Spleen (tissue), 11 donors: ENCODE results near the gene PGRMC2. TPM values are rescaled to one million over a fixed set of nuclear protein-coding genes. Genes with fewer than 3 reads are reported as not detected.
"Not testable (repeated sequence)": the region's sequence is repeated elsewhere in the genome, so short reads cannot be mapped to it uniquely, and the experiment has no call there.

Experiments
- DNase-seq: peaks from one replicate; pipeline ENCODE4 v3.0.0-alpha.2; 2020
- H3K27ac ChIP-seq, 8 donors: fragments of 200-600 bp; sonication (generic) in 7 of 8; 1 replicate in 4 of 8; 2 replicates in 4 of 8; pipeline versions ENCODE4 v1.5.0 to v1.8.0; 2016 to 2021; ENCODE audit warnings: inconsistent platforms in 4 of 8, mild to moderate bottlenecking in 4 of 8, moderate library complexity in 1 of 8
- H3K27me3 ChIP-seq, 7 donors: fragments of 200-600 bp; sonication (generic) in 6 of 7; replicated peaks in 1 of 7; 1 replicate in 4 of 7; 2 replicates in 3 of 7; pipeline versions ENCODE4 v1.5.0 to v1.8.0; 2016 to 2021; ENCODE audit warnings: inconsistent platforms in 3 of 7, mild to moderate bottlenecking in 1 of 7
- H3K36me3 ChIP-seq, 6 donors: fragments of 200-600 bp; sonication (generic) in 5 of 6; 1 replicate in 4 of 6; 2 replicates in 2 of 6; pipeline versions ENCODE4 v1.5.0 to v1.8.0; 2016 to 2021; ENCODE audit warnings: inconsistent platforms in 2 of 6
- H3K4me1 ChIP-seq, 6 donors: fragments of 200-600 bp; sonication (generic) in 5 of 6; 1 replicate in 3 of 6; 2 replicates in 3 of 6; pipeline versions ENCODE4 v1.5.0 to v1.8.0; 2016 to 2021; ENCODE audit warnings: inconsistent platforms in 3 of 6
- H3K4me3 ChIP-seq, 8 donors: fragments of 200-600 bp; sonication (generic) in 7 of 8; 1 replicate in 4 of 8; 2 replicates in 4 of 8; pipeline versions ENCODE4 v1.5.0 to v1.8.0; 2016 to 2021; ENCODE audit warnings: inconsistent platforms in 4 of 8, mild to moderate bottlenecking in 4 of 8, moderate library complexity in 2 of 8
- H3K9me3 ChIP-seq, 8 donors: fragments of 200-600 bp; sonication (generic) in 7 of 8; 1 replicate in 4 of 8; 2 replicates in 4 of 8; pipeline versions ENCODE4 v1.5.0 to v1.8.0; 2016 to 2021; ENCODE audit warnings: inconsistent platforms in 4 of 8
- POLR2A ChIP-seq, 3 donors: fragments of 450-650 bp; IDR thresholded peaks; one replicate each; pipeline ENCODE4 v1.5.1; 2017; ENCODE audit warnings: antibody characterized with exemption in 3 of 3, mild to moderate bottlenecking in 1 of 3
- POLR2AphosphoS5 ChIP-seq, 3 donors: sonication (generic); formaldehyde crosslinking; IDR thresholded peaks; one replicate each; pipeline ENCODE4 v1.5.1; 2017; ENCODE audit warnings: antibody characterized with exemption in 3 of 3
- WGBS, 5 donors: extraction: QIAGEN DNeasy Blood & Tissue Kit in 3 of 5; methylation state at CpG; one replicate each; pipeline versions ENCODE4 v1.1.5 to v1.1.7; 2013 to 2018; 5-methylcytosine and 5-hydroxymethylcytosine counted together
- intact Hi-C: fragments of 100-400 bp; cut with DNase I; formaldehyde crosslinking; loops from one replicate; pipeline ENCODE4 v1.15.0; 2023; ENCODE audit warnings: low total_unique reads
- polyA plus RNA-seq, 3 donors: library from polyadenylated mRNA; stranded (reverse); fragments of 200-250 nt; gene quantifications; one replicate each; pipeline ENCODE4 v1.2.1, GENCODE V29; 2013
- total RNA-seq, 7 donors: library from RNA; depleted of rRNA in 3 of 7; stranded (reverse); fragments of >200 nt in 3 of 7; fragmentation: NEBNext Ultra II Directional in 4 of 7; extraction: Animal tissue kit (Norgen Biotek cat#: 25700) in 4 of 7; gene quantifications; one replicate each; pipeline versions ENCODE4 v1.1.0 to v1.2.1, GENCODE V29; 2016 to 2021
- TF ChIP-seq, protein P1 (sequence below), 11 experiments: fragments of 200-600 bp in 7 of 11; fragments of 450-650 bp in 4 of 11; sonication (generic) in 4 of 11; IDR thresholded peaks in 8 of 11; conservative IDR thresholded peaks in 3 of 11; 1 replicate in 7 of 11; 2 replicates in 4 of 11; pipeline versions ENCODE4 v1.4.0 to v1.8.0; 2016 to 2021; ENCODE audit warnings: antibody characterized with exemption in 11 of 11, inconsistent platforms in 4 of 11, mild to moderate bottlenecking in 1 of 11
- donor health status: healthy with polysubstance abuse.
- donor health status: DM: no; HTN: no; CAD: no; lungs with moderate emphysema.
- donor health status: DM: no; HTN: no; CAD: no.
- donor health status: Bipolar disorder and iron deficiency.
- donor health status: healthy.
- donor health status: DM: no; HTN: no; CAD: no.
- donor health status: DM: yes; HTN: yes; CAD: no.

PGRMC2 gene
- total and polyA plus RNA-seq, 10 donors = 13.8 to 46.8 (median 29.8) TPM

GRCh38 chr4:128256539-128256938 is 31.1 kb downstream of the PGRMC2 start:
- Histone ChIP-seq H3K36me3 (no peaks in the 10 kb centered on the region), H3K4me1 (no peaks in the 10 kb centered on the region), H3K27ac (no peak overlapping the region), H3K9me3 (peaks cover 0 to 5% (median 0%) of the 10 kb centered on the region in 8 donors), H3K27me3 (peaks cover 0 to 9% (median 0%) of the 10 kb centered on the region in 7 donors), H3K4me3 (no peak overlapping the region)
- intact Hi-C loops = no loop called here
- 43 to 67% (median 46%) methylated on average over 1 of the region's 1 CpG for WGBS, 5 donors
- TF ChIP-seq, protein P1, sequence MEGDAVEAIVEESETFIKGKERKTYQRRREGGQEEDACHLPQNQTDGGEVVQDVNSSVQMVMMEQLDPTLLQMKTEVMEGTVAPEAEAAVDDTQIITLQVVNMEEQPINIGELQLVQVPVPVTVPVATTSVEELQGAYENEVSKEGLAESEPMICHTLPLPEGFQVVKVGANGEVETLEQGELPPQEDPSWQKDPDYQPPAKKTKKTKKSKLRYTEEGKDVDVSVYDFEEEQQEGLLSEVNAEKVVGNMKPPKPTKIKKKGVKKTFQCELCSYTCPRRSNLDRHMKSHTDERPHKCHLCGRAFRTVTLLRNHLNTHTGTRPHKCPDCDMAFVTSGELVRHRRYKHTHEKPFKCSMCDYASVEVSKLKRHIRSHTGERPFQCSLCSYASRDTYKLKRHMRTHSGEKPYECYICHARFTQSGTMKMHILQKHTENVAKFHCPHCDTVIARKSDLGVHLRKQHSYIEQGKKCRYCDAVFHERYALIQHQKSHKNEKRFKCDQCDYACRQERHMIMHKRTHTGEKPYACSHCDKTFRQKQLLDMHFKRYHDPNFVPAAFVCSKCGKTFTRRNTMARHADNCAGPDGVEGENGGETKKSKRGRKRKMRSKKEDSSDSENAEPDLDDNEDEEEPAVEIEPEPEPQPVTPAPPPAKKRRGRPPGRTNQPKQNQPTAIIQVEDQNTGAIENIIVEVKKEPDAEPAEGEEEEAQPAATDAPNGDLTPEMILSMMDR (IDR thresholded peaks at IDR 0.05 in 8 of 11, conservative IDR thresholded peaks at IDR 0.05 in 3 of 11) = no peak
- TF ChIP-seq POLR2AphosphoS5 (IDR thresholded peaks at IDR 0.05) (no peak), POLR2A (IDR thresholded peaks at IDR 0.05) (no peak)
- no peak for DNase-seq

DNA sequence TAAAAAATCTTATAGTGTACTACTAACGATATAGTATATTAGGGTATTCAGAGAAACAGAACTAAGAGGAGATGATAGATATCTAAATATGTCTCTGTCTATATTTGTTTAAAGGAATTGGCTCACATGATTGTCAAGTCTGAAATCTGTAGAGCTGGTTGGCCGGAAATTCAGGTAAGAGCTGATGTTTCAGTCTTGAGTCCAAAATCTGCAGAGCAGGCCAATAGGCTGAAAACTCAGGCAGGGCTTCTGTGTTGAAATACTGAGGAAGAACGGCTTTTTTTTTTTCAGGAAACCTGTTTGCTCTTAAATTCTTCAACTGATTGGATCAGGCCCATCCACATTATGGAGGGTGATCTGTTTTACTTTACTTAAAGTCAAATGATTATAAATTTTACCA is 31.7 kb downstream of the PGRMC2 start:
- DNase-seq = no peak
- Histone ChIP-seq H3K4me1 (no peaks in the 10 kb centered on the region), H3K27me3 (peaks cover 0 to 9% (median 0%) of the 10 kb centered on the region in 7 donors), H3K9me3 (peaks cover 0 to 5% (median under 1%) of the 10 kb centered on the region in 8 donors), H3K36me3 (no peaks in the 10 kb centered on the region), H3K27ac (no peak overlapping the region), H3K4me3 (no peak overlapping the region)
- intact Hi-C loops = no loop called here
- 87 to 93% (median 88%) methylated on average over 3 of the region's 3 CpGs for WGBS, 5 donors
- no peak for TF ChIP-seq POLR2A (IDR thresholded peaks at IDR 0.05)

DNA sequence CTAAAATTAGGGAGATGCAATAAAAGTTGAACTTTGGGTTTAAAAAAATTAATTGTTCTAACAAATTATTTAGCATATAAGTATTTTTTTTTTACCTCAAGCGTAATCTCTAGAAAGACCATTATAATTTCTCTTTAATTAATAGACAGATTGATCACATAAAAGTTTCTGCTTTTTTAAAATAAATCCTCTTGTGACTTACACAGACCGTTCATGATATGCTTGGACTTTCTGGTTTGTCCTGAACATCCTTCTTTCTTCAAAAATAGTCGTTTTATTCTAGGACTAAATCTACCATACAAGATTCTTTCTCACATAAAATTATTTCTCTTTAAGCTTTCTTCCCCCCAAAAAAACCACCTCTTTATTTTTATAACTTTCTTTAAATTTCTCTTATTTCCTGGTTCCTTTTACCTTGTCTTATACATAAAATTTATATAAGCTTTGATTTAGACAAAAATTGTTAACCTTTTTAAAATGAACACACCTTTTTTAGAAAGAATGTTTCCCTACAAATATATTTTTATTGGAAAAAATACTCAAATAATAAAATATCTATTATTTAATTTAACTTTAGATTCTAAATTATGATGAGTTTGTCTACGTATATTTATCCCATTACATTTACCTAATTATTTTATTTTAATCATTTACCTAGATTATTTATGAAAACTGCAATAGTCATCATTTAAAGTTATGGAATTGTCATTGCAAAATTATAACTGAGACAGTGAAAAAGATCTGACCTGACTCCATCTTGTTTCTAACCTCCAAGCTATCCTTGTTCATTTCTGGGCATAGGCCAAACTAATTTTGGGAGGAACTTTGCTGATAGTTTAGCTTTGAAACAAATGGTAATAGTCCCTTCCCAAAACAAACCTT is 37.6 kb downstream of the PGRMC2 start:
- intact Hi-C loops = no loop called here
- no peaks in the 10 kb centered on the region for H3K4me1 ChIP-seq
- no peaks in the 10 kb centered on the region for H3K36me3 ChIP-seq
- H3K4me3 ChIP-seq = no peak overlapping the region
- 67 to 75% (median 73%) methylated on average over 4 of the region's 4 CpGs for WGBS, 5 donors
- no peak overlapping the region for H3K27ac ChIP-seq
- peaks cover 0 to 9% (median 0%) of the 10 kb centered on the region in 7 donors for H3K27me3 ChIP-seq
- no peak for DNase-seq
- H3K9me3 ChIP-seq = peaks cover 0 to 52% (median 35%) of the 10 kb centered on the region in 8 donors
- TF ChIP-seq, protein P1 (IDR thresholded peaks at IDR 0.05 in 8 of 11, conservative IDR thresholded peaks at IDR 0.05 in 3 of 11) = no peak
- TF ChIP-seq POLR2AphosphoS5 (IDR thresholded peaks at IDR 0.05) (no peak), POLR2A (IDR thresholded peaks at IDR 0.05) (no peak)

DNA sequence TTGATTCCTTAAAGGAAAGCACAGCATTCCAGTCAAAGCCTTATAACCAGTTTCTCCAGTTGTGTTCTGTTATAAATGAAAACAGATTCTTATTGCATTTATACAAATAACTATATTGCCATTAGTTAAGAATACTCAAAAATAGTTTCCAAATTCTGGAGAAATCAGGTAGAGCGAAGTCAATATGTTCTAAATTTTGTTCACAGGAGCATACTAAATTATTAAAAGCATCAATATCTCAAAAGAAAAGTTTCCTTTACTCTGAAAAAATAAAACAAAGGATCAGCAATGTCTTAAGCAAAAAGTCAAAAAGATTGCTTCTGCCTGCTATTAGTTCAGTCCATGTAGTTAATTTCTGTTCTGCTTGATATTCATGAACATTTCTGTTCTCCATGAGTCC is 39.7 kb downstream of the PGRMC2 start:
- Histone ChIP-seq H3K27ac (no peak overlapping the region), H3K9me3 (peaks cover 0 to 52% (median 35%) of the 10 kb centered on the region in 8 donors), H3K36me3 (no peaks in the 10 kb centered on the region), H3K4me3 (no peak overlapping the region), H3K27me3 (no peaks in the 10 kb centered on the region), H3K4me1 (no peaks in the 10 kb centered on the region)
- TF ChIP-seq, protein P1 (IDR thresholded peaks at IDR 0.05 in 8 of 11, conservative IDR thresholded peaks at IDR 0.05 in 3 of 11) = no peak
- TF ChIP-seq POLR2A (IDR thresholded peaks at IDR 0.05) (no peak), POLR2AphosphoS5 (IDR thresholded peaks at IDR 0.05) (no peak)
- DNase-seq = no peak
- intact Hi-C loops = no loop called here
- 92 to 94% (median 93%) methylated on average over 1 of the region's 1 CpG for WGBS, 5 donors

GRCh38 chr4:128245391-128245790 is 42.2 kb downstream of the PGRMC2 start:
- DNase-seq, H3K27me3 ChIP-seq, H3K4me1 ChIP-seq, H3K36me3 ChIP-seq, H3K4me3 ChIP-seq, H3K27ac ChIP-seq, intact Hi-C loops: not testable (repeated sequence)
- WGBS, 5 donors = 77 to 88% (median 82%) methylated on average over 5 of the region's 5 CpGs
- peaks cover 0 to 41% (median 32%) of the 10 kb centered on the region in 8 donors for H3K9me3 ChIP-seq
